Activated CD4-positive, alpha-beta memory T cell treated with anti-CD3 and anti-CD28 coated beads, Interleukin-2, amount 10 ng/mL, durations not matched to agents 7 days and 5 days (primary cell): Measurements from ENCODE around the gene DMTF1. TPM values are rescaled to one million over a fixed set of nuclear protein-coding genes. Genes with fewer than 3 reads are reported as not detected.
"Not testable (repeated sequence)": the region's sequence is repeated elsewhere in the genome, so short reads cannot be mapped to it uniquely, and the experiment has no call there.

Experiments
- CTCF ChIA-PET: fragments of 350-600 bp; sonication (Branson Sonifier 250); formaldehyde crosslinking; loops from one replicate; lab custom pipeline; 2021; ENCODE audit warnings: antibody characterized with exemption, inconsistent platforms; lab: Charles Lee
- POLR2A ChIA-PET: fragments of 350-600 bp; sonication (Branson Sonifier 250); formaldehyde crosslinking; loops from one replicate; lab custom pipeline; 2021; ENCODE audit warnings: antibody characterized with exemption; lab: Charles Lee
- DNase-seq: peaks from one replicate; pipeline ENCODE4 v3.0.0-alpha.2; 2020
- H3K27ac Mint-ChIP-seq: one replicate; pipeline ENCODE4 v1.8.0; 2021; ENCODE audit warnings: mild to moderate bottlenecking, mixed read lengths
- H3K27me3 Mint-ChIP-seq: one replicate; pipeline ENCODE4 v1.8.0; 2021; ENCODE audit warnings: mixed read lengths
- H3K36me3 Mint-ChIP-seq: one replicate; pipeline ENCODE4 v1.8.0; 2021; ENCODE audit warnings: low read depth, mixed read lengths
- H3K4me1 Mint-ChIP-seq: one replicate; pipeline ENCODE4 v1.8.0; 2021; ENCODE audit warnings: mixed read lengths
- H3K4me3 Mint-ChIP-seq: one replicate; pipeline ENCODE4 v1.8.0; 2021; ENCODE audit warnings: mild to moderate bottlenecking, mixed read lengths
- H3K9me3 Mint-ChIP-seq: one replicate; pipeline ENCODE4 v1.8.0; 2021; ENCODE audit warnings: mixed read lengths
- total RNA-seq, 2 experiments: library from RNA; stranded (reverse); gene quantifications; one replicate each; pipeline ENCODE4 v1.2.3, GENCODE V29; 2021

The DMTF1 gene
- total RNA-seq, 2 experiments from 2014 or later, result 95.3 to 97.8 TPM

DNA sequence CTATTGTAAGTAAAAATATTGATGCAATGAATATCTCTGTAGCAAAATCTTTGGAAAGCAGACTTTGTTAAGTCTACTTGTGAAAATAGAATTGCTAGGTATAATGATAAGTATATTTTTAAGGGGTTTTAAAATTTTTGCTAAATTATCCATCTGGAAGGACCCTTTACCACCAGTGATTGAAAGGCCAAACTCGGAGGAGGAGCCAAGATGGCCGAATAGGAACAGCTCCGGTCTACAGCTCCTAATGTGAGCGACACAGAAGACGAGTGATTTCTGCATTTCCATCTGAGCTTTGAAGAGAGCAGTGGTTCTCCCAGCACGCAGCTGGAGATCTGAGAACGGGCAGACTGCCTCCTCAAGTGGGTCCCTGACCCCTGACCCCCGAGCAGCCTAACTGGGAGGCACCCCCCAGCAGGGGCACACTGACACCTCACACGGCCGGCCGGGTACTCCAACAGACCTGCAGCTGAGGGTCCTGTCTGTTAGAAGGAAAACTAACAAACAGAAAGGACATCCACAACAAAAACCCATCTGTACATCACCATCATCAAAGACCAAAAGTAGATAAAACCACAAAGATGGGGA lies 86.3 kb downstream of the DMTF1 start:
- H3K36me3 Mint-ChIP-seq, H3K27me3 Mint-ChIP-seq, H3K4me1 Mint-ChIP-seq, H3K9me3 Mint-ChIP-seq, DNase-seq, POLR2A ChIA-PET, H3K4me3 Mint-ChIP-seq, H3K27ac Mint-ChIP-seq: not testable (repeated sequence)
- CTCF ChIA-PET, result interaction anchor here (1.0 kb wide), 1 partner anchor 177 kb away, joined by 3 read pairs; no protein-coding TSS in a partner anchor

- H3K27ac Mint-ChIP-seq, POLR2A ChIA-PET, H3K27me3 Mint-ChIP-seq, H3K4me3 Mint-ChIP-seq, DNase-seq, CTCF ChIA-PET, H3K36me3 Mint-ChIP-seq, H3K4me1 Mint-ChIP-seq: not testable (repeated sequence)
- H3K9me3 Mint-ChIP-seq, result peaks cover 18% of the 10 kb centered on the region
Measured at GRCh38 chr7:87245671-87246070, 93.4 kb downstream of the DMTF1 start.

Other genes with a start within 250 kb of the DMTF1 start
- 1 to 10 TPM; 2.5 to 3.9 TPM for gene ELAPOR2, start 92.8 kb upstream of the DMTF1 start, total RNA-seq
- gene TMEM243, start 67.3 kb downstream of the DMTF1 start, total RNA-seq, result 10 to 100 TPM; 42.1 to 42.5 TPM
- gene CROT, start 193.2 kb downstream of the DMTF1 start, total RNA-seq, result 10 to 100 TPM in 1 of 2 experiments, 1 to 10 TPM in 1; 9.5 to 12.6 TPM